ENCODE measurements around the gene SEPTIN5. TPM values are rescaled to one million over a fixed set of nuclear protein-coding genes. Genes with fewer than 3 reads are reported as not detected.
A peak's percentile ranks its signal among the peaks of the same experiment; 100 is the strongest.

Gene SEPTIN5
- total and polyA plus RNA-seq, 9 of the 15 experiments (the other 6 are each of a cell fraction or from before 2014, with no cell fraction given) = 0.03 to 195 (median 119) TPM

- no peak for TF ChIP-seq CTCF (IDR thresholded peaks at IDR 0.05 in 2 of 3, conservative IDR thresholded peaks at IDR 0.05 in 1 of 3; ENCODE audit: insufficient read depth in 2 of 3, low read depth in 1 of 3, low read length in 3 of 3)
- no peak for TF ChIP-seq KAT7 (CRISPR knock-in tag; IDR thresholded peaks at IDR 0.05; ENCODE audit: borderline replicate concordance)
- peak; percentile 95 for TF ChIP-seq KDM2B (CRISPR knock-in tag; IDR thresholded peaks at IDR 0.05)
- no peak for TF ChIP-seq RFX5 (IDR thresholded peaks at IDR 0.05; ENCODE audit: low read depth, low read length)
- no peak for TF ChIP-seq THRB (CRISPR knock-in tag; conservative IDR thresholded peaks at IDR 0.05)
- no peak for TF ChIP-seq ZNF316 (IDR thresholded peaks at IDR 0.05)
- no peak for TF ChIP-seq TSHZ1 (CRISPR knock-in tag; IDR thresholded peaks at IDR 0.05)
- TF ChIP-seq ZBTB2 (IDR thresholded peaks at IDR 0.05) = 0 out of 2 replicates have a peak, but pooled peaks have one; percentile 17
- peak; percentile 99 for TF ChIP-seq BRD4 (IDR thresholded peaks at IDR 0.05)
- TF ChIP-seq ARID3A (IDR thresholded peaks at IDR 0.05; ENCODE audit: borderline replicate concordance, low read depth, low read length) = no peak
- TF ChIP-seq U2AF1 (optimal IDR thresholded peaks at IDR 0.05; ENCODE audit: low read depth, low read length) = no peak
- TF ChIP-seq HOXB6 (CRISPR knock-in tag; IDR thresholded peaks at IDR 0.05; ENCODE audit: borderline replicate concordance) = no peak; the same call in 1 of the 2 replicates
- TF ChIP-seq SNIP1 (IDR thresholded peaks at IDR 0.05; ENCODE audit: low read depth) = no peak
- peak; percentile 72 for TF ChIP-seq STAT6 (CRISPR knock-in tag; IDR thresholded peaks at IDR 0.05)
- no peak for TF ChIP-seq SRSF7 (optimal IDR thresholded peaks at IDR 0.05; ENCODE audit: low read depth, low read length)
These were observed 4.2 kb downstream of the SEPTIN5 start (continued) for GRCh38 chr22:19718456-19719049.
